ENCODE data around the gene OAS2.
"Not testable (repeated sequence)": the region's sequence is repeated elsewhere in the genome, so short reads cannot be mapped to it uniquely, and the experiment has no call there.

OAS2 gene

DNA sequence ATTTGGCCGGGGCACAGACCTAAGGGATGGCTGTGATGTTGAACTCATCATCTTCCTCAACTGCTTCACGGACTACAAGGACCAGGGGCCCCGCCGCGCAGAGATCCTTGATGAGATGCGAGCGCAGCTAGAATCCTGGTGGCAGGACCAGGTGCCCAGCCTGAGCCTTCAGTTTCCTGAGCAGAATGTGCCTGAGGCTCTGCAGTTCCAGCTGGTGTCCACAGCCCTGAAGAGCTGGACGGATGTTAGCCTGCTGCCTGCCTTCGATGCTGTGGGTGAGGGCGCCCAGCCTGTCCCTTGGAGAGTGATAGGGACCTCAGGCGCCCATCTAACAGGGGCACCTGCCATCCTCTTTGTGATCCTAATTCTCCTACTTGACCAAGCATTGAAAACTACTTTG, 27.6 kb upstream of the OAS2 start:
- DNase-seq = no peak

DNA sequence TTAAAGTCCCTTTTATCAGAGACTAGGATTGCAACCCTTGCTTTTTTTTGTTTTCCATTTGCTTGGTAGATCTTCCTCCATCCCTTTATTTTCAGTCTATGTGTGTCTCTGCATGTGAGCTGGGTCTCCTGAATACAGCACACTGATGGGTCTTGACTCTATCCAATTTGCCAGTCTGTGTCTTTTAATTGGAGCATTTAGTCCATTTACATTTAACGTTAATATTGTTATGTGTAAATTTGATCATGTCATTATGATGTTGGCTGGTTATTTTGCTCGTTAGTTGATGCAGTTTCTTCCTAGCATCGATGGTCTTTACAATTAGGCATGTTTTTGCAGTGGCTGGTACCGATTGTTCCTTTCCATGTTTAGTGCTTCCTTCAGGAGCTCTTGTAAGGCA, 21.2 kb upstream of the OAS2 start:
- DNase-seq = not testable (repeated sequence)

DNA sequence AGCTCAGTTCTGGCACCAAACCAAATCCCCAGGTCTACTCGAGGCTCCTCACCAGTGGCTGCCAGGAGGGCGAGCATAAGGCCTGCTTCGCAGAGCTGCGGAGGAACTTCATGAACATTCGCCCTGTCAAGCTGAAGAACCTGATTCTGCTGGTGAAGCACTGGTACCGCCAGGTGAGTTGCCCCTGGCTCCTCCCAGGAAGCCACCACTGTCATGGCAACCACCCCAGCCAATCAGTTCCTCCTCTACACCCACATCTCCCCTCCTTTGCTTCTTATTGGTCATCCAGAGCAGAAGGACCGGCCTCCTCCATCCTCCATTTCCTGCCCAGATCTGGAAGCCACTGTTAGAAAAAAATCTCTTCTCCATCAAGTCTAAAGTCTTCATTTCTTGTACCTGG, 17.2 kb upstream of the OAS2 start:
- no peak for DNase-seq

DNA sequence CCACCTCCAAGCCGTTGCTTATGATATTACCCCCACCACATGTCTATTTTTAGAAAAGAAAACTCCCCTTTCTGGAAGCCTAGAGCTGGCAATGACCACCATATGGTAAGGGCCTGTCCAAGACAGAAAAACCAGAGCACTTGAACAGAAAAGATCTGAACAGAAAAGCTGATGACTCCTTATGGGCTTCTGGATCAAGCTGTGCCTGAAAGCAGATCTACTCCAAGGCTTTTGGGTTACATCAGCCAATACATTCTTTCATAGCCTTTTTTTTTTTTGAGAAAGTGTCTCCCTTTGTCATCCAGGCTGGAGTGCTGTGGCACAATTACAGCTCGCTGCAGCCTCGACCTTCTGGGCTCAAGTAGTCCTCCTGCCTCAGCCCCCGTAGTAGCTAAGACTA, 16.8 kb upstream of the OAS2 start:
- no peak for DNase-seq

DNA sequence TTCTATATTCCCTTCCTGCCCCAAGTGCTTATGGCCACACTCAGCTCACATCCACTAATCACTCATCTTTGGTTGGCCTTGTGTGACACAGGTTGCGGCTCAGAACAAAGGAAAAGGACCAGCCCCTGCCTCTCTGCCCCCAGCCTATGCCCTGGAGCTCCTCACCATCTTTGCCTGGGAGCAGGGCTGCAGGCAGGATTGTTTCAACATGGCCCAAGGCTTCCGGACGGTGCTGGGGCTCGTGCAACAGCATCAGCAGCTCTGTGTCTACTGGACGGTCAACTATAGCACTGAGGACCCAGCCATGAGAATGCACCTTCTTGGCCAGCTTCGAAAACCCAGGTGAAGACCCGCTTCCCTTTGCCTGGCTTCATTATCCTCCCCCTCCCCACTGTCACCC, 15.8 kb upstream of the OAS2 start:
- no peak for DNase-seq

DNA sequence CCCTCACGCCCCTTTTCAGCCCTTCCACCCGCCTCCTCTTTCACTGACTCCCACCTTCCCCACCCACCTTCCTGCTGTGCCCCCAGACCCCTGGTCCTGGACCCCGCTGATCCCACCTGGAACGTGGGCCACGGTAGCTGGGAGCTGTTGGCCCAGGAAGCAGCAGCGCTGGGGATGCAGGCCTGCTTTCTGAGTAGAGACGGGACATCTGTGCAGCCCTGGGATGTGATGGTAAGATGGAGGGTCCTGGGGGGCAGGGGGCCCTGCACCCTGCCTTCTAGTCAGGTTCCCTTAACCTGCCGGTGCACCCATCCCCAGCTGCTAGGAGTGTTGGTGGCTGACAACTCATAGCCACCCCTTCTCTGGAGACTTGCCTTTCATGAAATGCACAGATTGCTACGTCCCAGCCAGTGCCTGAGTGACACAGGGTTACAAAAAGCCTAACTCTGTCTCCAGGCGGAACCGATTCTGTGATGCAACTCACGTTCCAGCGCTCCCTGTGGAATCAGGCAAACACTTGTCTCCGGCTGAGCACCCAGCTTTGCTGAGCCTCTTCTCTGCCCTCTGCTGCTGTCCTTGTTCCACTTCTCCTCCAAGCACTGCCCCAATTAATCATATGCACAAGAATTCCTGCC, 15.0 kb upstream of the OAS2 start:
- no peak for DNase-seq

DNA sequence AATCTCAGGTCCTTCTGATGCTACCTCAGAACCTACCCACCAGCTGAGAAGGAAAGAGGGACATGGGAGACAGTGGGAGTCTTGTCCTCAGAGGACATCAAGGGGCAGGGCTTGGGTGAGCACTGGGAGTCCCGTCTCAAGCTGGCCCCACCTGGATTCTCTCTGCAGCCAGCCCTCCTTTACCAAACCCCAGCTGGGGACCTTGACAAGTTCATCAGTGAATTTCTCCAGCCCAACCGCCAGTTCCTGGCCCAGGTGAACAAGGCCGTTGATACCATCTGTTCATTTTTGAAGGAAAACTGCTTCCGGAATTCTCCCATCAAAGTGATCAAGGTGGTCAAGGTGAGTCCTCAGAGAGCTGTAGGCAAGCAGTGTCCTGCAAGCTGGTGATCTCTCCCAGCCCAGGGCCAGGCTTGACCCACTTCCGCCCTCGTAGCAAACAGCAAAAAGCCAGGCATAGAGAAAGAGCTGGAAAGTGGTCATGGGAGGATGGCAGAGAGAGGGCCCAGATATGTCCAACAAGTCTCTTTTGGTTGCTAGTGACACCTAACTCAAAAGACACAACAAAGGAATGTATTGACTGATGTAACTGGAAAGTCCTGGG, 14.2 kb upstream of the OAS2 start:
- DNase-seq = no peak

DNA sequence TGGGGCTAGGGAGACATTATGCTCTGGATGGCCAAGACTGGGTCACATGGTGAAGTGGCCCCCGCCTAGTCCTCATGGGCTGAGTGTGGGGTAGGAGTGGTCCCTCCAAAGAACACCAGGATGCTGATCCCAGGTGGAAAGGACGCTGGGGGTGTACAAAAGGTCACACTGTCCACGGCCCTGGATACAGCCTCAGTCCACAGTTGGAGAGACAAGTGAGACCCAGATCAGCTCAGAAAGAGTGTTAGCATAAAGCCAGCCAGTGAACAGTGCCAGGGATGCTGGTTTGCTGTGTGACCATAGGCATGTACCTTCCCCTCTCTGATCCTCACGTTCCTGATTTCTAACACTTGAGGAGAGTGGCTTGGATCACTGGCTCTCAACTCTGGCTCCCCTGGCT, 13.4 kb upstream of the OAS2 start:
- DNase-seq = no peak

DNA sequence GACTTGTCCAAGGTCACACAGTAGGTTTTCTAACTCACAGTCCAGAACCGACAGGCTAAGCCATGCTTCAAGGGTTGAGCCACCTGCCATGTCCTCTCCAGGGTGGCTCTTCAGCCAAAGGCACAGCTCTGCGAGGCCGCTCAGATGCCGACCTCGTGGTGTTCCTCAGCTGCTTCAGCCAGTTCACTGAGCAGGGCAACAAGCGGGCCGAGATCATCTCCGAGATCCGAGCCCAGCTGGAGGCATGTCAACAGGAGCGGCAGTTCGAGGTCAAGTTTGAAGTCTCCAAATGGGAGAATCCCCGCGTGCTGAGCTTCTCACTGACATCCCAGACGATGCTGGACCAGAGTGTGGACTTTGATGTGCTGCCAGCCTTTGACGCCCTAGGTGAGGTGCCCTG, 12.7 kb upstream of the OAS2 start:
- DNase-seq = no peak

DNA sequence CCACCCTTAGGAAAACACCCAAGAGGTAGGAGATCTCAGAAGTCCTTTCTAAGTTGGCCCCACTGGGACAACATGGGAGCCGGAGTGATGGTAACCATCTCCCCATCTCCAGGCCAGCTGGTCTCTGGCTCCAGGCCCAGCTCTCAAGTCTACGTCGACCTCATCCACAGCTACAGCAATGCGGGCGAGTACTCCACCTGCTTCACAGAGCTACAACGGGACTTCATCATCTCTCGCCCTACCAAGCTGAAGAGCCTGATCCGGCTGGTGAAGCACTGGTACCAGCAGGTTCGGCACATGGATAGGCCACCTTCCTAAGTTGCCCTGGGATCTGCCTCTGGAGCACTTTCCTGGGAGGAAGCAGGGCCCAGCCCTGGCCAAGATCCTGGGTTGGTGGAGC, 11.0 kb upstream of the OAS2 start:
- no peak for DNase-seq

DNA sequence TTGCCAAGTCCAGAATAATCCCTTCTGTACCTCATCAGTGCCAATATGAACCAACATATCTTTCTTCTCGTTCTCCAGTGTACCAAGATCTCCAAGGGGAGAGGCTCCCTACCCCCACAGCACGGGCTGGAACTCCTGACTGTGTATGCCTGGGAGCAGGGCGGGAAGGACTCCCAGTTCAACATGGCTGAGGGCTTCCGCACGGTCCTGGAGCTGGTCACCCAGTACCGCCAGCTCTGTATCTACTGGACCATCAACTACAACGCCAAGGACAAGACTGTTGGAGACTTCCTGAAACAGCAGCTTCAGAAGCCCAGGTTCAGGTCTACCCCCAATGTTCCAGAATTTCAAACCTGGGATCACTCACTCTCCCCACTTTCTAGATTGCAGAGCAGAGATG, 10.5 kb upstream of the OAS2 start:
- DNase-seq = no peak

DNA sequence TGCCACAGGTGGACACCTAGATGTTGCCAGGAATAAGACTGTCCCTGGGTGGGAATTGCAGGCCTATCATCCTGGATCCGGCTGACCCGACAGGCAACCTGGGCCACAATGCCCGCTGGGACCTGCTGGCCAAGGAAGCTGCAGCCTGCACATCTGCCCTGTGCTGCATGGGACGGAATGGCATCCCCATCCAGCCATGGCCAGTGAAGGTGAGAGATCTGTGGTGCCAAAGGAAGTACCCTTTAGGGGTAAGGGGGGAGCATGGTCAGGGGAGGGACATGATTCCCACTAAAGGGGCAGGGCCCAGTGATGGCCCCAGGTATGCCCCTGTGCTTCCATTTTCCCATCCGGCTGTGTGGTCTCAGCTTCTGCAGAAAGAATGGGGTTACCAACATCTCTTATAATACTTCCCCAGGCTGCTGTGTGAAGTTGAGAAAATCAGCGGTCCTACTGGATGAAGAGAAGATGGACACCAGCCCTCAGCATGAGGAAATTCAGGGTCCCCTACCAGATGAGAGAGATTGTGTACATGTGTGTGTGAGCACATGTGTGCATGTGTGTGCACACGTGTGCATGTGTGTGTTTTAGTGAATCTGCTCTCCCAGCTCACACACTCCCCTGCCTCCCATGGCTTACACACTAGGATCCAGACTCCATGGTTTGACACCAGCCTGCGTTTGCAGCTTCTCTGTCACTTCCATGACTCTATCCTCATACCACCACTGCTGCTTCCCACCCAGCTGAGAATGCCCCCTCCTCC, 8.6 kb upstream of the OAS2 start:
- DNase-seq = no peak

DNA sequence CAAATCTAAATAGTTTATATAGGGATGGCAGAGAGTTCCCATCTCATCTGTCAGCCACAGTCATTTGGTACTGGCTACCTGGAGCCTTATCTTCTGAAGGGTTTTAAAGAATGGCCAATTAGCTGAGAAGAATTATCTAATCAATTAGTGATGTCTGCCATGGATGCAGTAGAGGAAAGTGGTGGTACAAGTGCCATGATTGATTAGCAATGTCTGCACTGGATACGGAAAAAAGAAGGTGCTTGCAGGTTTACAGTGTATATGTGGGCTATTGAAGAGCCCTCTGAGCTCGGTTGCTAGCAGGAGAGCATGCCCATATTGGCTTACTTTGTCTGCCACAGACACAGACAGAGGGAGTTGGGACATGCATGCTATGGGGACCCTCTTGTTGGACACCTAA, 7.9 kb upstream of the OAS2 start:
- no peak for DNase-seq

DNA sequence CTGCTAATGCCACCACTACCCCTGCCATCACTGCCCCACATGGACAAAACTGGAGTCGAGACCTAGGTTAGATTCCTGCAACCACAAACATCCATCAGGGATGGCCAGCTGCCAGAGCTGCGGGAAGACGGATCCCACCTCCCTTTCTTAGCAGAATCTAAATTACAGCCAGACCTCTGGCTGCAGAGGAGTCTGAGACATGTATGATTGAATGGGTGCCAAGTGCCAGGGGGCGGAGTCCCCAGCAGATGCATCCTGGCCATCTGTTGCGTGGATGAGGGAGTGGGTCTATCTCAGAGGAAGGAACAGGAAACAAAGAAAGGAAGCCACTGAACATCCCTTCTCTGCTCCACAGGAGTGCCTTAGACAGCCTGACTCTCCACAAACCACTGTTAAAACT, 7.1 kb upstream of the OAS2 start:
- DNase-seq = no peak

DNA sequence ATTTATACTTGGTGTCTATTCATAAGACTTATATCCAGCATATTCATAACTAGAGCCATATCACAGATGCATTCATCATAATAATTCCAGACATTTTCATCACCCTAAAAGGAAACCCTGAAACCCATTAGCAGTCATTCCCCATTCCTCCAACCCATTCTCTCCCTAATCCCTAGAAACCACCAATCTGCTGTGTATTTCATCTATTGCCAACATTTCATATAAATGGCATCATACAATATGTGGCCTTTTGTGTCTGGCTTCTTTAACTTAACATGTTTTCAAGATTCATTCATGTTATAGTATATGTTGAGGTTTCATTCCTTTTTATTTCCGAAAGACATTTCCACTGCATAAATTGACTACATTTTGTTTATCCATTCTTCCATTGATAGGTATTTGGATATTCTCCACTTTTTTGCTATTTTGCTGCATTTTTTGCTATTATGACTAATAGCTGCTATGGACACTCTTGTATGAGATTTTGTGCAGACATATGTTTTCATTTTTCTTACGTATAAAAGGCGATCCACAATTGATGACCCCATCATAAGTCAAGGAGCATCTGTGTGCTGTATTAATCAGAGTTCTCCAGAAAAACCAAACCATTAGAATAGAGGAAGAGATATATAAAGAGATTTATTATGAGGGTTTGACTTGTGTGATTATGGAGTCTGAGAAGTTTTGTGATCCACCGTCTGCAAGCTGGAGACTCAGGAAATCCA, 5.1 kb upstream of the OAS2 start:
- no peak for DNase-seq

DNA sequence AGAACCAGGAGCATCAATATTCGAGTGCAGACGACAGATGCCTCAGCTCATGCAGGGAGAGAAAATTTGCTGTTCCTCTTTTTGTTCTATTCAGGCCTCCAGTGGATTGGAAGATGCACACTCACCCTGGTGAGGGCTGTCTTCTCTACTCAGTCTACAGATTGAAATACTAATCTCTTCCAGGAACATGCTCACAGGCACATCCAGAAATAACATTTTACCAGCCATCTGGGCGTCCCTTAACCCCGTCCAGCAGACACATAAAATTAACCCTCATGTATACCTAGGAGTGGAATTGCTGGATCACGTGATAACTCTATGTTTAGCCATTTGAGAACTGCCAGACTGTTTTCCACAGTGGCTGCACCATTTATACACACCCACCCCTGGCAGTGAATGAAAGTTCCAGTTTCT, 4.5 kb upstream of the OAS2 start:
- no peak for DNase-seq

DNA sequence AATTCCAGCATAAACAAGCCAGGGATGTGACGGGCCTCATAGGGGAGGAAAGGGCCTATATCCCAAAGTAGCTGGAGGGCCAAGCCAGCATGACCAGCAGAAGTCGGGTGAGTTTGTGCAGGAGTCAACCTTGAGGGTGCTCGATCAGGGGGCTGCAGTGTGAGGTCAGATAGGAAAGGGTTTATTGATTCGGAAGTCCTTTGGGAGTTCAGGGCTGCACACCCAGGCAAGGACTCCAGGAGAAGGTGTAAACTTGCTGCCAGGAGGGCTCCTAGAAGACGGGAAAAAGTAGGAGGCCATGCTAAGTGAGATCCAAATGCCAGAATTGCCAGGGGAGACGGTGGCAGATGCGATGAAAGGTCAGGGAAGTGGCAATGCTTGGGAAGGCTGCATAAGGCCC, 3.4 kb upstream of the OAS2 start:
- DNase-seq = no peak

DNA sequence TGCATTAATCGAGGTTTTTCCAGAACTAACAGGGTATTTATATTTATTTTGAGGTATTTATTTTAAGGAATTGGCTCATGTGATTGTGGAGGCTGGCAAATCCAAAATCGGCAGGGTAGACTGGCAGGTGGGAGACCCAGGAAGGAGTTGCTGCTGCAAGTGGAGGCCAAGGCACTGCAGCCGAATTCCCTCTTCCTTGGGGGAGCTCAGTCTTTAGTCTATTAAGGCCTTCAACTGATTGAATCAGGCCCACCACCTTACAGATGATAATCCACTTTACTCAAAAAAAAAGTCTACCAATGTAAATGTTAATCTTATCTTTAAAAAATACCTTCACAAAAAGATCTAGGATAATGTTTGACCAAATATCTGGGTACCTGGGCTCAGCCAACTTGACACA, 1.2 kb upstream of the OAS2 start:
- no peak for DNase-seq

DNA sequence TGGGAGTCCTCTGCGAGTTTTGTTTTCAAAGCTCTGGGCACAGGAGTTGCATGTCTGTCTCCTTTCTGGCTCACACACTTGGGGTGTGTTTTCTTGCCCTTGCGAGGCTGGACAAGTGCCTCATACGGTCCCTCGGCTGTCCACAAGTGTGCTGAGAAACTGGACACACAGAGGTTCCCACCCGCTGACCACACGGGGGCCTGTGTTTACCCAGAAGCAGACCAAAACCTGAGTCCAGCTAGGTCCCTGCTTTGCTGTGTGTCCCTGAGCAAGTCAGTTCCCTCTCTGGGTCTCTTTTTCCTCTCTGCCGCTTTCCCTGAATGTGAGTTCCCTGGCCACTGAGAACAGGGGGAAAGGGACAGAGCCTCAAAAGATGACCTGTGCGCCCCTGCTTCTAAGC, 678 bp upstream of the OAS2 start:
- DNase-seq = no peak

DNA sequence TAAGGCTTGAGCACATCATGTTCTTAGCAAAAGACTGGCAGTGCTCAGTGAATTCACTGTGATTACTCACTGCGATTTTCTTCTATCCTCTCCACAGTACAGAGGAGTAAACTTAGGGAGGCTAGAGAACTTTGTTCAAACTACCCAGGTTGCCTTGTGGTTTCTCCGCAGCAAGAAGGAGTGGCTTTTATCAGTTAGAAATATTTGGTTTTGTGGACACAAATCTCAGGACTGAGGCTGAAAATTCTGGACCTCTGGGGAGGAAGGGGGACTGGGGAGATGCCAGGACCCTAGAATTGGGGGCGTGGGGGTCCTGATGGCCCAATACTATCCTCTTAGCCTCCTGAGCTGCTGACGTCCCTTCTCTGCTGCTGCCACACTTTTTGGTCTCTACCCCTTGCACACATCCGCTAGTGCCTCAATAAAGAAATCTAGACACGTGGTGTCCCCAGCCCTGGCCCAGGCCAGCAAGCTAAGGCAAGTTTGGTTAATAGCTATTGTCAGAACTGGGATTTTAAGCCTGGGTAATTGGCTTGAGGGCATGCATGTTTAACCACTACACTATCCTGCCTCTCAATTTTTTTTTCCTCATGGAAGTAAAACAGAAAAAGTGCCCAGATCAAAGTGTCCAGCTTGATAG, 842 bp downstream of the OAS2 start:
- DNase-seq = peak; percentile 32

DNA sequence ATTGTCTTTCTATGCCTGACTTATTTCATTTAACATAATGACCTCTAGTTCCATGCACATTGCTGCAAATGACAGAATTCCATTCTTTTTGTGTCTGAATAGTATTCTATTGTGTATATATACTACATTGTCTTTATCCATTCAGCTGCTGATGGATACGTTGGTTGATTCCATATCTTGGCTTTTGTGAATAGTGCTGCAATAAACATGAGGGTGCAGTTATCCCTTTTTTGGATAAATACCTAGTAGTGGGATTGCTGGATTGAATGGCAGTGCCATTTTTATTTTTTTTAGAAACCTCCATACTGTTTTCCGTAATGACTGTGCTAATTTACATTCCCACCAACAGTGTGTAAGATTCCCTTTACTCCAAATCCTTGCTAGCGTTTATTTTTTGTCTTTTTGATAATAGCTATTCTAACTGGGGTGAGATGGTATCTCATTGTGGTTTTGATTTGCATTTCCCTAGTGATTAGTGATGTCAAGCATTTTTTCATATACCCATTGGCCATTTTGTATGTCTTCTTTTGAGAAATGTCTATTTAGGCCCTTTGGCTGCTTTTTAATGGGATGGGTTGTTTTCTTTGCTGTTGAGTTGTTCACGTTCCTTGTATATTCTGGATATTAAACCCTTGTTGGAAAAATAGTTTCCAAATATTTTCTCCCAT, 2.3 kb downstream of the OAS2 start:
- DNase-seq = no peak

DNA sequence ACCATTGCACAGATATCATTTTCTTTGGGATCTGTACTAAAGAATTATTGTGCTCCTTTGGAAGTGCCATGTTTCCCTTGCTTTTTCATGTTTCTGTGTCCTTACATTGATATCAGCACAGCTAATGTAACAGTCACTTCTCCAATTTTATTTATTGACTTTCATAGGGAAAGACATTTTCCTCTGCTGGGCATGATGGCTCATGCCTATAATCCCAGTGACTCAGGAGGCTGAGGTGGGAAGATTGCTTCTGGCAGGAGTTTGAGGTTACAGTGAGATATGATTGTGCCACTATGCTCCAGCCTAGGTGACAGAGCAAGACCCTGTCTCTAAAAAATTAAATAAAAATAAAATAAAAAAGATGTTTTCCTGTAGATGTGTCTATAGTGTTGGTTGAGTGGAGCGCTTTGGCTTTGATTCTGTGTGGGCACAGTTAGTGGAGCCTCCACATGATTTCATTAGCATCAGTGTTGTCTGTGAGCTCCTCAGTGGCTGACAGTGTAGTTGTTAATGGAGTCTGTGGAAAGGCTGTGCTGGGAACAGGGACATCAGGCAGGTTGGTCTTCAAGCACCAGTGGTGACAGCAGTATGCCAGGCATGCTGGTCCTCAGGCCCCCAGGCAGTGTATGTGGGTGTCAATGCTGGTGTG, 7.4 kb downstream of the OAS2 start:
- no peak for DNase-seq
